ENCODE data around the gene SCPEP1.
A peak's percentile ranks its signal among the peaks of the same experiment; 100 is the strongest.

SCPEP1 gene

GRCh38 chr17:56977673-56978395 is at the start of gene SCPEP1:
Gene SCPEP1, plus strand, starts transcription at chr17:56978131. Its CDS starts 29 bp downstream, at chr17:56978160.
- peaks cover 12 to 13% of the 10 kb centered on the region in 2 donors for H3K4me1 ChIP-seq (ENCODE audit: control insufficient read depth in 1 of 2, insufficient read depth in 2 of 2, low read length in 2 of 2)
- H3K9me3 ChIP-seq (ENCODE audit: control insufficient read depth in 1 of 2, low read length in 2 of 2), result no peaks in the 10 kb centered on the region
- peak within 1 kb of the TSS; percentile 45 to 59 for H3K9ac ChIP-seq (ENCODE audit: low read depth in 1 of 2, low read length in 2 of 2)
- peak within 1 kb of the TSS; percentile 78 to 92 for H3K4me3 ChIP-seq (ENCODE audit: low read depth in 1 of 2, low read length in 2 of 2)
- H3K36me3 ChIP-seq (ENCODE audit: control insufficient read depth in 1 of 2, insufficient read depth in 2 of 2, low read length in 2 of 2), result peaks cover 0 to 4% of the 10 kb centered on the region in 2 donors
- no peak within 1 kb of the TSS for H3K27ac ChIP-seq (ENCODE audit: low read depth, low read length)
- H3K27me3 ChIP-seq (ENCODE audit: control insufficient read depth in 1 of 2, insufficient read depth in 2 of 2, low read length in 2 of 2), result no peaks in the 10 kb centered on the region

GRCh38 chr17:56928586-56928985 is 49.3 kb upstream of the SCPEP1 start:
- Histone ChIP-seq H3K4me1 (ENCODE audit: control insufficient read depth in 1 of 2, insufficient read depth in 2 of 2, low read length in 2 of 2) (no peaks in the 10 kb centered on the region), H3K36me3 (ENCODE audit: control insufficient read depth in 1 of 2, insufficient read depth in 2 of 2, low read length in 2 of 2) (no peaks in the 10 kb centered on the region), H3K4me3 (ENCODE audit: low read depth in 1 of 2, low read length in 2 of 2) (no peak overlapping the region), H3K27ac (ENCODE audit: low read depth, low read length) (no peak overlapping the region), H3K9me3 (ENCODE audit: control insufficient read depth in 1 of 2, low read length in 2 of 2) (peaks cover 0 to 3% of the 10 kb centered on the region in 2 donors), H3K9ac (ENCODE audit: low read depth in 1 of 2, low read length in 2 of 2) (no peak overlapping the region), H3K27me3 (ENCODE audit: control insufficient read depth in 1 of 2, insufficient read depth in 2 of 2, low read length in 2 of 2) (no peaks in the 10 kb centered on the region)

- H3K27me3 ChIP-seq (ENCODE audit: control insufficient read depth in 1 of 2, insufficient read depth in 2 of 2, low read length in 2 of 2), result no peaks in the 10 kb centered on the region
- H3K9ac ChIP-seq (ENCODE audit: low read depth in 1 of 2, low read length in 2 of 2), result no peak overlapping the region
- no peak overlapping the region for H3K4me3 ChIP-seq (ENCODE audit: low read depth in 1 of 2, low read length in 2 of 2)
- H3K27ac ChIP-seq (ENCODE audit: low read depth, low read length), result no peak overlapping the region
- H3K4me1 ChIP-seq (ENCODE audit: control insufficient read depth in 1 of 2, insufficient read depth in 2 of 2, low read length in 2 of 2), result no peaks in the 10 kb centered on the region
- peaks cover 2 to 6% of the 10 kb centered on the region in 2 donors for H3K36me3 ChIP-seq (ENCODE audit: control insufficient read depth in 1 of 2, insufficient read depth in 2 of 2, low read length in 2 of 2)
- peaks cover 0 to 3% of the 10 kb centered on the region in 2 donors for H3K9me3 ChIP-seq (ENCODE audit: control insufficient read depth in 1 of 2, low read length in 2 of 2)
Measured at GRCh38 chr17:56929362-56929969, 48.5 kb upstream of the SCPEP1 start.

- H3K4me1 ChIP-seq (ENCODE audit: control insufficient read depth in 1 of 2, insufficient read depth in 2 of 2, low read length in 2 of 2), result no peaks in the 10 kb centered on the region
- no peak overlapping the region for H3K27ac ChIP-seq (ENCODE audit: low read depth, low read length)
- peaks cover 2 to 6% of the 10 kb centered on the region in 2 donors for H3K36me3 ChIP-seq (ENCODE audit: control insufficient read depth in 1 of 2, insufficient read depth in 2 of 2, low read length in 2 of 2)
- peaks cover 0 to 3% of the 10 kb centered on the region in 2 donors for H3K9me3 ChIP-seq (ENCODE audit: control insufficient read depth in 1 of 2, low read length in 2 of 2)
- H3K9ac ChIP-seq (ENCODE audit: low read depth in 1 of 2, low read length in 2 of 2), result no peak overlapping the region
- no peak overlapping the region for H3K4me3 ChIP-seq (ENCODE audit: low read depth in 1 of 2, low read length in 2 of 2)
- H3K27me3 ChIP-seq (ENCODE audit: control insufficient read depth in 1 of 2, insufficient read depth in 2 of 2, low read length in 2 of 2), result no peaks in the 10 kb centered on the region
Measured at GRCh38 chr17:56930739-56931337, 47.1 kb upstream of the SCPEP1 start.

GRCh38 chr17:56933151-56933745 is 44.7 kb upstream of the SCPEP1 start:
- H3K9me3 ChIP-seq (ENCODE audit: control insufficient read depth in 1 of 2, low read length in 2 of 2), result peaks cover 0 to 3% of the 10 kb centered on the region in 2 donors
- H3K4me3 ChIP-seq (ENCODE audit: low read depth in 1 of 2, low read length in 2 of 2), result no peak overlapping the region
- H3K4me1 ChIP-seq (ENCODE audit: control insufficient read depth in 1 of 2, insufficient read depth in 2 of 2, low read length in 2 of 2), result peaks cover 6 to 11% of the 10 kb centered on the region in 2 donors
- H3K36me3 ChIP-seq (ENCODE audit: control insufficient read depth in 1 of 2, insufficient read depth in 2 of 2, low read length in 2 of 2), result peaks cover 7 to 17% of the 10 kb centered on the region in 2 donors
- H3K27me3 ChIP-seq (ENCODE audit: control insufficient read depth in 1 of 2, insufficient read depth in 2 of 2, low read length in 2 of 2), result no peaks in the 10 kb centered on the region
- no peak overlapping the region for H3K27ac ChIP-seq (ENCODE audit: low read depth, low read length)
- H3K9ac ChIP-seq (ENCODE audit: low read depth in 1 of 2, low read length in 2 of 2), result no peak overlapping the region

- Histone ChIP-seq H3K4me1 (ENCODE audit: control insufficient read depth in 1 of 2, insufficient read depth in 2 of 2, low read length in 2 of 2) (peaks cover 6 to 11% of the 10 kb centered on the region in 2 donors), H3K4me3 (ENCODE audit: low read depth in 1 of 2, low read length in 2 of 2) (no peak overlapping the region), H3K9me3 (ENCODE audit: control insufficient read depth in 1 of 2, low read length in 2 of 2) (peaks cover 0 to 3% of the 10 kb centered on the region in 2 donors), H3K36me3 (ENCODE audit: control insufficient read depth in 1 of 2, insufficient read depth in 2 of 2, low read length in 2 of 2) (peaks cover 7 to 18% of the 10 kb centered on the region in 2 donors), H3K27ac (ENCODE audit: low read depth, low read length) (no peak overlapping the region), H3K27me3 (ENCODE audit: control insufficient read depth in 1 of 2, insufficient read depth in 2 of 2, low read length in 2 of 2) (no peaks in the 10 kb centered on the region), H3K9ac (ENCODE audit: low read depth in 1 of 2, low read length in 2 of 2) (no peak overlapping the region)
Measured at GRCh38 chr17:56933868-56934267, 44.1 kb upstream of the SCPEP1 start.

- no peak overlapping the region for H3K4me3 ChIP-seq (ENCODE audit: low read depth in 1 of 2, low read length in 2 of 2)
- H3K36me3 ChIP-seq (ENCODE audit: control insufficient read depth in 1 of 2, insufficient read depth in 2 of 2, low read length in 2 of 2), result peaks cover 7 to 22% of the 10 kb centered on the region in 2 donors
- peaks cover 0 to 3% of the 10 kb centered on the region in 2 donors for H3K9me3 ChIP-seq (ENCODE audit: control insufficient read depth in 1 of 2, low read length in 2 of 2)
- no peak overlapping the region for H3K9ac ChIP-seq (ENCODE audit: low read depth in 1 of 2, low read length in 2 of 2)
- H3K27me3 ChIP-seq (ENCODE audit: control insufficient read depth in 1 of 2, insufficient read depth in 2 of 2, low read length in 2 of 2), result no peaks in the 10 kb centered on the region
- peaks cover 6 to 11% of the 10 kb centered on the region in 2 donors for H3K4me1 ChIP-seq (ENCODE audit: control insufficient read depth in 1 of 2, insufficient read depth in 2 of 2, low read length in 2 of 2)
- no peak overlapping the region for H3K27ac ChIP-seq (ENCODE audit: low read depth, low read length)
Measured at GRCh38 chr17:56934280-56934679, 43.7 kb upstream of the SCPEP1 start.

- H3K27ac ChIP-seq (ENCODE audit: low read depth, low read length), result no peak overlapping the region
- peaks cover 6 to 11% of the 10 kb centered on the region in 2 donors for H3K4me1 ChIP-seq (ENCODE audit: control insufficient read depth in 1 of 2, insufficient read depth in 2 of 2, low read length in 2 of 2)
- H3K36me3 ChIP-seq (ENCODE audit: control insufficient read depth in 1 of 2, insufficient read depth in 2 of 2, low read length in 2 of 2), result peaks cover 7 to 32% of the 10 kb centered on the region in 2 donors
- no peak overlapping the region for H3K4me3 ChIP-seq (ENCODE audit: low read depth in 1 of 2, low read length in 2 of 2)
- peaks cover 0 to 3% of the 10 kb centered on the region in 2 donors for H3K9me3 ChIP-seq (ENCODE audit: control insufficient read depth in 1 of 2, low read length in 2 of 2)
- H3K9ac ChIP-seq (ENCODE audit: low read depth in 1 of 2, low read length in 2 of 2), result no peak overlapping the region
- H3K27me3 ChIP-seq (ENCODE audit: control insufficient read depth in 1 of 2, insufficient read depth in 2 of 2, low read length in 2 of 2), result no peaks in the 10 kb centered on the region
Measured at GRCh38 chr17:56935461-56935860, 42.5 kb upstream of the SCPEP1 start.

- H3K4me1 ChIP-seq (ENCODE audit: control insufficient read depth in 1 of 2, insufficient read depth in 2 of 2, low read length in 2 of 2), result peaks cover 6 to 11% of the 10 kb centered on the region in 2 donors
- no peaks in the 10 kb centered on the region for H3K27me3 ChIP-seq (ENCODE audit: control insufficient read depth in 1 of 2, insufficient read depth in 2 of 2, low read length in 2 of 2)
- H3K9ac ChIP-seq (ENCODE audit: low read depth in 1 of 2, low read length in 2 of 2), result no peak overlapping the region
- no peaks in the 10 kb centered on the region for H3K9me3 ChIP-seq (ENCODE audit: control insufficient read depth in 1 of 2, low read length in 2 of 2)
- H3K4me3 ChIP-seq (ENCODE audit: low read depth in 1 of 2, low read length in 2 of 2), result no peak overlapping the region
- H3K36me3 ChIP-seq (ENCODE audit: control insufficient read depth in 1 of 2, insufficient read depth in 2 of 2, low read length in 2 of 2), result peaks cover 7 to 43% of the 10 kb centered on the region in 2 donors
- H3K27ac ChIP-seq (ENCODE audit: low read depth, low read length), result no peak overlapping the region
Measured at GRCh38 chr17:56936697-56937322, 41.1 kb upstream of the SCPEP1 start.

Measured in duodenal mucosa (tissue), 2 donors.